ENCODE data around the gene TAMALIN. TPM values are rescaled to one million over a fixed set of nuclear protein-coding genes. Genes with fewer than 3 reads are reported as not detected.

The TAMALIN gene
- total RNA-seq, 1 donor from 2014 or later: 53.3 TPM

DNA sequence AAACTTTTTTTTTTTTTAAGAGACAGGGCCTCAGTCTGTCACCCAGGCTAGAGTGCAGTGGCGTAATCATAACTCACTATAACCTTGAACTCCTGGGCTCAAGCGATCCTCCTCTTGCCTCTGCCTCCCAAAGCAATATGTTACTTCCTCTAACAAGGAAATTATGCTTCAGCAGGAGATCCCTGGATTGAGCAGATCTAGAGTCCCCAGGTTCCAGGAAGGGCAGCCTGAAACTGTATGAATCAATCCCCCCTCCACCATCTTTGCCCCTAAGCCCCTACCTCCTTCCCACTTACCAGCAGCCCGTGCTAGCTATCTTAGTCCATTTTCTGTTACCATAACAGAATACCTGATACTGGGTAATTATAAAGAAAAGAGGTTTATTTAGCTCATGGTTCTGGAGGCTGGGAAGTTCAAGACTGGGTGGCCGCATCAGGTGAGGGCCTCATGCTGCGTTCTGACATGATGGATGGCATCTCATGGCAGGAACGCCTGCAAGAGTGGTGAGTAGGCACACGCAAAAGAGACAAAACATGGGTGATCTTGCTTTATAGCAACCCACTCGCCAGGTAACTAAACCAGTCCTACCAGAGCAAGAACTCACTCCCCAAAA lies 5.0 kb downstream of the TAMALIN start:
- no peak for DNase-seq (ENCODE audit: extremely low read depth, low read depth, low spot score)

- no peak for DNase-seq (ENCODE audit: extremely low read depth, low read depth, low spot score)
These were observed 7.0 kb downstream of the TAMALIN start for GRCh38 chr12:52013626-52014310.

GRCh38 chr12:52014567-52015530 lies 8.1 kb downstream of the TAMALIN start:
- DNase-seq (ENCODE audit: extremely low read depth, low read depth, low spot score): no peak

GRCh38 chr12:52015532-52016041 lies 8.8 kb downstream of the TAMALIN start:
- DNase-seq (ENCODE audit: extremely low read depth, low read depth, low spot score): no peak

DNA sequence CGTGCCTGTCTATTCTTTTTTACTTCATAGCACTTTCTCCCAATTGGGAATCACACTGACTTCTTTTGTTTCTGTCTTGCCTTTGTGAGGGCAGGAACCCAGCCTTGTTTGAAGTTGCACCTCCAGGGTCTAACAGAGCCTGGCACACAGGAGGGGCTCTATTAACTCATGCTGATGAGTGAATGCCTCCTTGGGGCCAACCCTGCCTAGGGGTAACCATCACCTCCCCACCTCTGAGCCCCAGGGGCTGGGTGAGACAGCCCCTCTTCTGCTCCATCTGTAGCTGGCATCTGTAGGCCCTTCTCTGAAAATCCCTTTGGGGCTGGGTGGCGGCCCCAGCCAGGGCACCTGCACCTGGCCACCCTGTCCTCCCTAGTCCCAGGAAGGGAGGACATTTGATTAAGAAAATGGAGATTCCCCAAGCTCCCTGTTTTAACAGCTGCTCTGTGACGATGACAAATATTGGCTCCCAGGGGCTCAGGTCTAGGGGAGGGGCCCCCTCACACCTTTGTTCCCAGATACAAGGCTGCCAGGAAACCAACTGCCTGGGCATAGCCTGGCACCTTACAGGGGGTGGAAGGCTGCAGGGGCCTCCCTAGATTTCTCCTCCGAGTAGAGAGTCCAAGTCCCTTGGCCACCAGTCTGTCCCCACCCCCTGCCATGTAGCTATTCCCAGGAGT lies 11.8 kb downstream of the TAMALIN start:
- no peak for DNase-seq (ENCODE audit: extremely low read depth, low read depth, low spot score)

DNA sequence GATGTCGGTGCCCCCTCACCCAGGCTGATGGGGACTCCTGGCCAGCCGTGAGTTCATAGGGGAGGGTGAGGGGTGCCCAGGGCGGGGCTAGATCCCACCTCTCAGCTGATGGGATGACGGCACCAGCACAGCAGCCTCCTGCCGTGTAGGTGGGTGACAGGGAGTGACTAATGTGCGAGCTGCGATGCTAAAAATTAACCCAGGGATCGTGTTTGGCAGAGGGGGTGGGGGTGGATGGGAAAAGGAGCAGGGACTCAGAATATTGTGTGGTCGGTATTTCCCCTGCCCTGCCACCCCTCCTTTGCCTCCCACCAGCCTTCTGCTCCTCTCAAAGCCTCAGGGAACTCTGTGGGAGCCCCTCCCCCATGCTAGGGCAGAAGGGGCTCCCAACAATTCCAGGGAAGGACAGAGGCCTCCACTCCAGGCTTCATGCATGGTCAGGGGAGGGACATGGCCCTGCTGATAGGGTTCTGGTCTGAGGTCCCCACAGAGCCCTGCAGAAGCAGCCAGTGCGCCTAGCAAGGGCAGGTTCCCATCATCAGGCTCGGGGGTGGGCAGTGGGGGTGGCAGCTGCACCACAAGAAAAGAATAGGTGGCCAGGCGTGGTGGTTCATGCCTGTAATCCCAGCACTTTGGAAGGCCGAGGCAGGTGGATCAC lies 12.5 kb downstream of the TAMALIN start:
- no peak for DNase-seq (ENCODE audit: extremely low read depth, low read depth, low spot score)

- DNase-seq (ENCODE audit: extremely low read depth, low read depth, low spot score): no peak
These were observed 14.0 kb downstream of the TAMALIN start for GRCh38 chr12:52020539-52021336.

DNA sequence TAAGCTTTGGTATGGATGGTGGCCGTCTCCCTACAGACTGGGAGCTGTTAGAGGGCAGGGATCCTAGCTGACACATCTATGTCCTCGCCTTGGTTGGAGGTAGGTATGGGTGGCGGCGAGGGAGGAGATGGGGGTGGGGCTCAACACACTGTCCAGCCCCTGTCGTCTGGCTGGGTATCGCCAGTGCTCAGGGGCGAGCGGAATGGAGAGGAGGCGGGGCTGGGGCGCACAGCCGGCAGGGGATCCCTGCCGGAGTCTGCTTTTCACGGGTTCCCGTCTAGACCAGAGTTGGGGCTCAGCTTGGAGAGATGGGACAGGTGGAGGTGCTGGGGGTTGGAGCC lies 16.1 kb downstream of the TAMALIN start:
- DNase-seq (ENCODE audit: extremely low read depth, low read depth, low spot score): no peak

GRCh38 chr12:52023182-52023975 lies 16.6 kb downstream of the TAMALIN start:
- no peak for DNase-seq (ENCODE audit: extremely low read depth, low read depth, low spot score)

GRCh38 chr12:52023976-52024688 lies 17.4 kb downstream of the TAMALIN start:
- no peak for DNase-seq (ENCODE audit: extremely low read depth, low read depth, low spot score)

DNA sequence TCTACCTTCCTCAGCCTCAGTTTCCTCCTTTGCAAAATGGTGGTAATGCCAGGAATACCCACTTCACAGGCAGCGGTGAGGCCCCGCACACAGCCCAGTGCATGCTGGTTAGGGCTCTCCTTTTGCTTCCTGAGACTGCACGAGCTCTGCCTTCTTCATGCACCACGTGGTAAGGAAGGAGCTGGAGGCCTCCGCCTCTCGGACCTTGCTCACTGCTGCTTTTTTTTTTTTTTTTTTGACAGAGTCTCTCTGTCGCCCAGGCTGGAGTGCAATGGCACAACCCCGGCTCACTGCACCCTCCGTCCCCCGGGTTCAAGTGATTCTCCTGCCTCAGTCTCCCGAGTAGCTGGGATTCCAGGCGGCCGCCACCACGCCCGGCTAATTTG lies 18.1 kb downstream of the TAMALIN start:
- DNase-seq (ENCODE audit: extremely low read depth, low read depth, low spot score): no peak

DNA sequence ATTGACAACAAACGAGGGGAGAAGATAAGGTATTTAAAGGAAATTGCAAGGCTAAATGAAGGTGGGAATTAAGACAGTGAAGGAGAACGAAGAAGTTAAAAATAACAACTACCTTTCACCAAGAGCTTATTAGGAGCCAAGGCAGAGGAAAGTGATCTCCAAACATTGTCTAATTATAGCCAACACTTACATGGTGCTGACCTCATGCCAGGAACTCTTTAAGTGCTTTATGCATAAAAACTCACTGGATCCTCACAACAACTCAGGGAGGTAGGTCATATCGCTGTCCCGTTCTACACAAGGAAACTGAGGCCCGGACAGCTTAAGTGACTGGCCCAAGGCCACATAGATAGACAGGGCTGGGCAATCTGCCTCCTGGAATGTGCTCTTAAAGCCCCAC lies 19.5 kb downstream of the TAMALIN start:
- no peak for DNase-seq (ENCODE audit: extremely low read depth, low read depth, low spot score)

DNA sequence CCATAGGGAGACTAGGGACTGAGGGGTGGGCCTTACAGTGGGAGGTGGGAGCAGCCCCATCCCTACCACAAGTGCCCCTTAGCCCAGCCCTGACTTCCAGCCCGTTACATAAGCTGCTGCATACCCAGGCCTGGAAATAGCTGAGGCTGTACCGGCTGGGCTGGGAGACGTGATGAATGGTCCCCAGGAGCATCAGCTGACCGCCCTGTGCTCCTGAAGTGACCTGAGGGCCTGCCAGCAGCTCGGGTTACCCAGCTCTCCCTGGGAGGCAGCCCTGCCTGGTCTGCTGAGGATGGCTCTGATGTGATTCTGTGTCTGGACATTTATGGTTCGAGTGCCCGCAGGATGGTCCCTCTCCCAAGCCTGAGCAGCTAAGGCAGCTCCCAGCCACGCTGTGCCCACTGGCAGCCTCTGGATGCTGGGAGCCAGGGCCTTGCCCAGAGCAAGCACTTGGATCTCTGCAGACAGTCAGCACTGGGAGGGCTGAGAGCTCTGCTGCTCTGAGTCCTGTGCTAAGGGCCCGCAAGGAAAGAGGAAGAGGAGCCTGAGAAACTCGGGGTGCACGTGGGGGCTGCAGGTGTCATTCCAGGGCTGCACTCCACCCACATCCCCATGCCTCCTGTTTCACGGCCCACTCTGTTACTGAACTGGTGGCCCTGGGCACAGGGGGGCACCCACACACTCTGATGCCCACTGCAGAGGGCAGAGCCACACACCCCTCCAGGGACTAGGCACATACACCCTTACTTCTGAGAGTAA lies 20.5 kb downstream of the TAMALIN start:
- DNase-seq (ENCODE audit: extremely low read depth, low read depth, low spot score): no peak

GRCh38 chr12:52029685-52030084 lies 22.9 kb downstream of the TAMALIN start:
- no peak for DNase-seq (ENCODE audit: extremely low read depth, low read depth, low spot score)

DNA sequence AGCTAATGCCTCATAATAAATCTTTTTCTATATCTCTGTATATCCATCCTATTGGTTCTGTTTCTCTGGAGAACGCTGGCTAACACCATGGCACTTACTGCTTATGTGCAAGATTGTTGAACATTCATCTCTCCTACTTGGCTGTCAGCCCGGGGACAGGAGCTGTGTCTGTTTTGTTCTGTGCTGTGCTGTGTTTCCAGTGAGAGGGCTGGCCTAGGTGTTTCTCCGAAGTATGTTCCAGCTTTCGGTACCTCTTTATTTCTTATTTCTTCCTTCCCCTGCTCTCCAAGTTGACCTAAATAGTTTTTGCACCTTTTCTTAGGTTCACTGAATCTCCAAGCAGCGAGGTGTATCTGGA lies 25.7 kb downstream of the TAMALIN start:
- DNase-seq (ENCODE audit: extremely low read depth, low read depth, low spot score): no peak

- no peak for DNase-seq (ENCODE audit: extremely low read depth, low read depth, low spot score)
These were observed 26.2 kb downstream of the TAMALIN start for GRCh38 chr12:52032804-52033445.
